K562 treated with DMSO at 1 percent for 12 hours (cell line): ENCODE results near the gene SLITRK1. TPM values are rescaled to one million over a fixed set of nuclear protein-coding genes. Genes with fewer than 3 reads are reported as not detected.

Source experiments
- total RNA-seq: library from RNA; unstranded; fragments of 300-600 nt; gene quantifications from 2 replicates; pipeline ENCODE4 v1.2.3, GENCODE V29; 2022; ENCODE audit not compliant: insufficient read depth

Gene SLITRK1
- total RNA-seq: 0.15 TPM in 1 of 2 replicates, not detected in the other

GRCh38 chr13:83881917-83882605 lies at the start of gene SLITRK1:
SLITRK1 (minus strand) TSS chr13:83882474; CDS start chr13:83881507, 967 bp downstream.

